ENCODE results near the gene IL18R1. TPM values are rescaled to one million over a fixed set of nuclear protein-coding genes. Genes with fewer than 3 reads are reported as not detected.

IL18R1 gene
- total RNA-seq, 1 experiment from 2014 or later = 1.9 TPM

- Histone ChIP-seq H4K20me1 (ENCODE audit: insufficient read depth) (no peaks in the 10 kb centered on the region), H3K4me3 (no peak overlapping the region), H3K9me3 (ENCODE audit: insufficient read depth, low read depth) (no peaks in the 10 kb centered on the region), H2AFZ (no peak overlapping the region), H3K27ac (no peak overlapping the region), H3K79me2 (ENCODE audit: low read depth) (no peaks in the 10 kb centered on the region), H3K36me3 (ENCODE audit: low read depth) (no peaks in the 10 kb centered on the region), H3K4me1 (replicated peaks; ENCODE audit: insufficient read depth) (no peaks in the 10 kb centered on the region), H3K9me2 (ENCODE audit: insufficient read depth) (0 out of 2 replicates have a peak, but pooled peaks cover 3% of the 10 kb centered on the region), H3F3A (ENCODE audit: insufficient read depth, low read depth) (no peaks in the 10 kb centered on the region), H3K27me3 (ENCODE audit: insufficient read depth, low read depth) (no peaks in the 10 kb centered on the region), H3K4me2 (no peak overlapping the region)
- ChIA-PET CTCF (interaction anchor here (1.3 kb wide), 1 partner anchor 516 kb away, joined by 3 read pairs; no protein-coding TSS in a partner anchor), POLR2A (ENCODE audit: unreplicated experiment) (interaction anchor here (0.6 kb wide), 1 partner anchor 271 kb away, joined by 5 read pairs; no protein-coding TSS in a partner anchor)
- DNase-seq = peak in 1 of 2 experiments; percentile 17
- intact Hi-C loops (cut with micrococcal nuclease; ENCODE audit: unreplicated experiment) = no loop called here
- no TSS peak for BruUV-seq (replicated peaks)
- TF ChIP-seq CTCF (conservative IDR thresholded peaks at IDR 0.05) = no peak
- TF ChIP-seq EZH2 (IDR thresholded peaks at IDR 0.05; ENCODE audit: low read depth) = no peak
These were observed 44.0 kb downstream of the IL18R1 start for GRCh38 chr2:102399499-102400141.

DNA sequence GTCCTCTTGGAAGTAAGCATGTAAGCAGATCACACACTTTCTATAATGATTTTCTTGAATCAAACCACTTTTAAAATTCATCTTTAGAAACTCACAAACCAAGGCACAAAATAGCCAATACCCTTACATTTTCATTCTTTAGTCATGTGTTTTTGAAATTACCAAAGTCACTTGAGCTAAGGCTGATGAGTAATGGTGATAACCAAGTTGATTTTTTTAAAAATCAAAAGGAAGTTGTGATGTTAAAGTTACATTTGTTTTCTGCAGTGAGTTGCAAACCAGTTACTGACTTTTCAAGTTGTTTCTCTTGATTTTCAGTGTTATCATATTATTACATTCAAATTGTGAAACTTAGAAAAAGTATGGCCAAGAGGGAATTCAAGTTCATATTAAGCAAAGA lies 45.9 kb downstream of the IL18R1 start:
- H3K4me1 ChIP-seq (replicated peaks; ENCODE audit: insufficient read depth) = no peaks in the 10 kb centered on the region
- ChIA-PET CTCF (no interaction called here), POLR2A (ENCODE audit: unreplicated experiment) (no interaction called here)
- intact Hi-C loops (cut with micrococcal nuclease; ENCODE audit: unreplicated experiment) = no loop called here
- no peaks in the 10 kb centered on the region for H4K20me1 ChIP-seq (ENCODE audit: insufficient read depth)
- H3K4me3 ChIP-seq = no peak overlapping the region
- no peak overlapping the region for H3K4me2 ChIP-seq
- no peaks in the 10 kb centered on the region for H3K36me3 ChIP-seq (ENCODE audit: low read depth)
- no peaks in the 10 kb centered on the region for H3K79me2 ChIP-seq (ENCODE audit: low read depth)
- no peaks in the 10 kb centered on the region for H3K9me2 ChIP-seq (ENCODE audit: insufficient read depth)
- H3K27ac ChIP-seq = no peak overlapping the region
- BruUV-seq (replicated peaks) = no TSS peak
- no peak for TF ChIP-seq EZH2 (IDR thresholded peaks at IDR 0.05; ENCODE audit: low read depth)
- TF ChIP-seq CTCF (conservative IDR thresholded peaks at IDR 0.05) = no peak
- no peaks in the 10 kb centered on the region for H3F3A ChIP-seq (ENCODE audit: insufficient read depth, low read depth)
- H3K9me3 ChIP-seq (ENCODE audit: insufficient read depth, low read depth) = peaks cover 3% of the 10 kb centered on the region; the same call in 1 of the 2 replicates
- no peaks in the 10 kb centered on the region for H3K27me3 ChIP-seq (ENCODE audit: insufficient read depth, low read depth)
- no peak overlapping the region for H2AFZ ChIP-seq
- DNase-seq = no peak

GRCh38 chr2:102401865-102402264 lies 46.3 kb downstream of the IL18R1 start:
- POLR2A ChIA-PET (ENCODE audit: unreplicated experiment) = no interaction called here
- H3K4me3 ChIP-seq = no peak overlapping the region
- H2AFZ ChIP-seq = no peak overlapping the region
- H3K4me2 ChIP-seq = no peak overlapping the region
- no TSS peak for BruUV-seq (replicated peaks)
- no peaks in the 10 kb centered on the region for H3K9me2 ChIP-seq (ENCODE audit: insufficient read depth)
- H4K20me1 ChIP-seq (ENCODE audit: insufficient read depth) = no peaks in the 10 kb centered on the region
- H3K27me3 ChIP-seq (ENCODE audit: insufficient read depth, low read depth) = no peaks in the 10 kb centered on the region
- no peaks in the 10 kb centered on the region for H3F3A ChIP-seq (ENCODE audit: insufficient read depth, low read depth)
- intact Hi-C loops (cut with micrococcal nuclease; ENCODE audit: unreplicated experiment) = no loop called here
- H3K9me3 ChIP-seq (ENCODE audit: insufficient read depth, low read depth) = peaks cover 3% of the 10 kb centered on the region; the same call in 1 of the 2 replicates
- no peaks in the 10 kb centered on the region for H3K4me1 ChIP-seq (replicated peaks; ENCODE audit: insufficient read depth)
- no peaks in the 10 kb centered on the region for H3K79me2 ChIP-seq (ENCODE audit: low read depth)
- DNase-seq = no peak
- no peak for TF ChIP-seq CTCF (conservative IDR thresholded peaks at IDR 0.05)
- TF ChIP-seq EZH2 (IDR thresholded peaks at IDR 0.05; ENCODE audit: low read depth) = no peak
- CTCF ChIA-PET = no interaction called here
- no peak overlapping the region for H3K27ac ChIP-seq
- H3K36me3 ChIP-seq (ENCODE audit: low read depth) = no peaks in the 10 kb centered on the region

Data from PC-9 (cell line).